ENCODE measurements around the gene KLF3. TPM values are rescaled to one million over a fixed set of nuclear protein-coding genes. Genes with fewer than 3 reads are reported as not detected.
A peak's percentile ranks its signal among the peaks of the same experiment; 100 is the strongest.

KLF3 gene
- total RNA-seq, 1 donor from 2014 or later: 40.8 TPM

- Histone ChIP-seq H3K4me1 (ENCODE audit: insufficient read depth, low read length) (peaks cover 65% of the 10 kb centered on the region), H3K27me3 (ENCODE audit: insufficient read depth, low read length) (no peaks in the 10 kb centered on the region), H3K9ac (ENCODE audit: low read length) (peak overlapping the region; percentile 66), H3K79me2 (ENCODE audit: insufficient read depth, low read length) (peaks cover 97% of the 10 kb centered on the region), H3K9me3 (ENCODE audit: insufficient read depth, low read depth, low read length) (no peaks in the 10 kb centered on the region), H3K27ac (ENCODE audit: low read depth, low read length) (peak overlapping the region; percentile 75), H3K36me3 (ENCODE audit: insufficient read depth, low read length) (peaks cover 13% of the 10 kb centered on the region), H3K4me2 (ENCODE audit: low read length) (peak overlapping the region; percentile 63), H2AFZ (ENCODE audit: low read depth, low read length) (no peak overlapping the region), H4K20me1 (ENCODE audit: insufficient read depth, low read length) (peaks cover 75% of the 10 kb centered on the region), H3K4me3 (ENCODE audit: insufficient read depth, low read depth, low read length) (no peak overlapping the region)
- no peak for TF ChIP-seq EZH2 (IDR thresholded peaks at IDR 0.05; ENCODE audit: insufficient read depth, low read length)
- no peak for TF ChIP-seq CTCF (IDR thresholded peaks at IDR 0.05; ENCODE audit: insufficient read depth, low read depth, low read length)
- FAIRE-seq: no peak
- H3K27ac Mint-ChIP-seq (ENCODE audit: unreplicated experiment): no peak overlapping the region
- no peaks in the 10 kb centered on the region for H3K27me3 Mint-ChIP-seq (ENCODE audit: low read depth, unreplicated experiment)
- no peak overlapping the region for H3K4me3 Mint-ChIP-seq (ENCODE audit: unreplicated experiment)
- H3K9me3 Mint-ChIP-seq (ENCODE audit: unreplicated experiment): no peaks in the 10 kb centered on the region
- DNase-seq (ENCODE audit: low read depth): no peak
- H3K36me3 Mint-ChIP-seq (ENCODE audit: low read depth, unreplicated experiment): peaks cover 8% of the 10 kb centered on the region
- H3K4me1 Mint-ChIP-seq (ENCODE audit: low read depth, unreplicated experiment): peaks cover 48% of the 10 kb centered on the region
Measured at GRCh38 chr4:38677441-38677840, 13.4 kb downstream of the KLF3 start.

DNA sequence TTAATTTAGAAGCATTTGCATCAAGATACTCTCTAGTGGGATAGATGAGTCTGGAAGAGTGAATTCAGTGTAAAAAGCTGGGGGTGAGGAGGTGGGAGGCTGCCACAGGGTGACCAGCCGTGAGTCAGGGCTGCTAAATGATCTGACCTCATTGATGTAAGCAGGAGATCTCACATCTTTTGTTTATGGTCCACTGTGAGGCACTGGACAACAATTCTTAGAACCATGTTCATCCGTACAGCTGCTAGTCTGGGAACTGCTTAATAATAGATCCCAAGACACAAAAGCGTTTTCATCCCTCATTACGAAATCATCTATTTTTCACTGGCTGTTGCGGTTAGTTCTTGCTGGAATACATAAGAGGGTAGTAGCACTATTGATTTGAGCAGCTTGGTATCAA is 14.1 kb downstream of the KLF3 start:
- no peak overlapping the region for H3K4me3 Mint-ChIP-seq (ENCODE audit: unreplicated experiment)
- no peaks in the 10 kb centered on the region for H3K27me3 Mint-ChIP-seq (ENCODE audit: low read depth, unreplicated experiment)

More for the DNA sequence above, 14.1 kb downstream of the KLF3 start:
- peak overlapping the region; percentile 16 for H3K27ac Mint-ChIP-seq (ENCODE audit: unreplicated experiment)
- H3K27ac ChIP-seq (ENCODE audit: low read depth, low read length): peak overlapping the region; percentile 85
- peak overlapping the region; percentile 68 for H3K9ac ChIP-seq (ENCODE audit: low read length)
- H3K79me2 ChIP-seq (ENCODE audit: insufficient read depth, low read length): peaks cover 97% of the 10 kb centered on the region
- FAIRE-seq (peak; percentile 87), DNase-seq (ENCODE audit: low read depth) (peak; percentile 99)
- H3K4me3 ChIP-seq (ENCODE audit: insufficient read depth, low read depth, low read length): no peak overlapping the region
- H3K4me2 ChIP-seq (ENCODE audit: low read length): peak overlapping the region; percentile 63
- no peak for TF ChIP-seq EZH2 (IDR thresholded peaks at IDR 0.05; ENCODE audit: insufficient read depth, low read length)
- no peak for TF ChIP-seq CTCF (IDR thresholded peaks at IDR 0.05; ENCODE audit: insufficient read depth, low read depth, low read length)
- H3K9me3 Mint-ChIP-seq (ENCODE audit: unreplicated experiment): no peaks in the 10 kb centered on the region
- H3K27me3 ChIP-seq (ENCODE audit: insufficient read depth, low read length): no peaks in the 10 kb centered on the region
- H2AFZ ChIP-seq (ENCODE audit: low read depth, low read length): no peak overlapping the region
- H3K36me3 ChIP-seq (ENCODE audit: insufficient read depth, low read length): peaks cover 15% of the 10 kb centered on the region
- peaks cover 42% of the 10 kb centered on the region for H3K4me1 Mint-ChIP-seq (ENCODE audit: low read depth, unreplicated experiment)
- H3K9me3 ChIP-seq (ENCODE audit: insufficient read depth, low read depth, low read length): no peaks in the 10 kb centered on the region
- peaks cover 69% of the 10 kb centered on the region for H4K20me1 ChIP-seq (ENCODE audit: insufficient read depth, low read length)
- peaks cover 8% of the 10 kb centered on the region for H3K36me3 Mint-ChIP-seq (ENCODE audit: low read depth, unreplicated experiment)
- peaks cover 58% of the 10 kb centered on the region for H3K4me1 ChIP-seq (ENCODE audit: insufficient read depth, low read length)

Data from astrocyte (in vitro differentiated cells and primary cell).